Calu3 (cell line): Measurements from ENCODE around the gene SQSTM1. TPM values are rescaled to one million over a fixed set of nuclear protein-coding genes. Genes with fewer than 3 reads are reported as not detected.
A peak's percentile ranks its signal among the peaks of the same experiment; 100 is the strongest.

Source experiments
- BruUV-seq: library from RNA; stranded (reverse); fragments of 400-500 nt; replicated peaks from 2 replicates; lab custom pipeline; 2021; lab: Mats Ljungman, UMichigan
- CTCF ChIA-PET: fragments of 300-600 bp; sonication (Branson Sonifier 250); formaldehyde crosslinking; loops from one replicate; lab custom pipeline; 2022; ENCODE audit warnings: antibody characterized with exemption; lab: Charles Lee
- DNase-seq: peaks from one replicate; pipeline ENCODE4 v3.0.0; 2022
- H3K27ac Mint-ChIP-seq: one replicate; pipeline ENCODE4 v1.8.0; 2022; ENCODE audit warnings: mixed read lengths; ENCODE audit not compliant: unreplicated experiment
- H3K27me3 Mint-ChIP-seq: one replicate; pipeline ENCODE4 v1.8.0; 2022; ENCODE audit warnings: mixed read lengths; ENCODE audit not compliant: unreplicated experiment
- H3K36me3 Mint-ChIP-seq: one replicate; pipeline ENCODE4 v1.8.0; 2022; ENCODE audit warnings: mild to moderate bottlenecking, moderate library complexity, mixed read lengths; ENCODE audit not compliant: insufficient read depth, unreplicated experiment
- H3K4me1 Mint-ChIP-seq: one replicate; pipeline ENCODE4 v1.8.0; 2022; ENCODE audit warnings: mild to moderate bottlenecking, low read depth, mixed read lengths; ENCODE audit not compliant: unreplicated experiment
- H3K4me3 Mint-ChIP-seq: one replicate; pipeline ENCODE4 v1.8.0; 2022; ENCODE audit warnings: mild to moderate bottlenecking, low read depth, moderate library complexity, mixed read lengths; ENCODE audit not compliant: unreplicated experiment
- H3K9me3 Mint-ChIP-seq: one replicate; pipeline ENCODE4 v1.8.0; 2022; ENCODE audit warnings: low read depth, mixed read lengths; ENCODE audit not compliant: unreplicated experiment
- CTCF ChIP-seq: fragments of 200-600 bp; IDR thresholded peaks from one replicate; pipeline ENCODE4 v1.8.0; 2022; ENCODE audit warnings: antibody characterized with exemption; ENCODE audit not compliant: unreplicated experiment
- intact Hi-C: fragments of 100-400 bp; cut with micrococcal nuclease; formaldehyde crosslinking; loops from one replicate; pipeline ENCODE4 v1.10.0; 2022; ENCODE audit not compliant: unreplicated experiment
- total RNA-seq: library from RNA; stranded (reverse); gene quantifications from 2 replicates; pipeline ENCODE4 v1.2.3, GENCODE V29; 2022

SQSTM1 gene
- total RNA-seq, 1 experiment from 2014 or later = 1,023 TPM

GRCh38 chr5:179791881-179792611 is 28.7 kb upstream of the SQSTM1 start:
- Mint-ChIP-seq H3K4me3 (no peak overlapping the region), H3K9me3 (no peaks in the 10 kb centered on the region), H3K27me3 (no peaks in the 10 kb centered on the region), H3K27ac (no peak overlapping the region), H3K36me3 (peaks cover 59% of the 10 kb centered on the region), H3K4me1 (peaks cover 13% of the 10 kb centered on the region)
- no peak for DNase-seq
- CTCF ChIA-PET = interaction anchor here (0.7 kb wide), 1 partner anchor 11 kb away, joined by 4 read pairs; no protein-coding TSS in a partner anchor
- intact Hi-C loops = no loop called here
- no peak for TF ChIP-seq CTCF
- BruUV-seq = no TSS peak

GRCh38 chr5:179792612-179793467 is 27.9 kb upstream of the SQSTM1 start:
- intact Hi-C loops = no loop called here
- Mint-ChIP-seq H3K27ac (peak overlapping the region; percentile 31), H3K9me3 (no peaks in the 10 kb centered on the region), H3K4me3 (peak overlapping the region; percentile 32), H3K36me3 (peaks cover 66% of the 10 kb centered on the region), H3K27me3 (no peaks in the 10 kb centered on the region), H3K4me1 (peaks cover 16% of the 10 kb centered on the region)
- DNase-seq = no peak
- BruUV-seq = no TSS peak
- no peak for TF ChIP-seq CTCF
- CTCF ChIA-PET = no interaction called here

- Mint-ChIP-seq H3K27me3 (no peaks in the 10 kb centered on the region), H3K4me3 (peak within 1 kb of the TSS; percentile 72), H3K36me3 (peaks cover 66% of the 10 kb centered on the region), H3K4me1 (peaks cover 16% of the 10 kb centered on the region), H3K9me3 (no peaks in the 10 kb centered on the region), H3K27ac (peak within 1 kb of the TSS; percentile 72)
- no peak for TF ChIP-seq CTCF
- CTCF ChIA-PET = no interaction called here
- no peak for DNase-seq
- BruUV-seq = no TSS peak
- intact Hi-C loops = no loop called here
Observed at GRCh38 chr5:179793468-179794139, 27.1 kb upstream of the SQSTM1 start, which contains the start of gene LTC4S. Gene LTC4S (plus strand): TSS chr5:179793986. CDS start chr5:179794081, 95 bp downstream.

- no peak for DNase-seq
- BruUV-seq = no TSS peak
- Mint-ChIP-seq H3K4me3 (peak overlapping the region; percentile 72), H3K27ac (peak overlapping the region; percentile 72), H3K9me3 (no peaks in the 10 kb centered on the region), H3K27me3 (no peaks in the 10 kb centered on the region), H3K36me3 (peaks cover 70% of the 10 kb centered on the region), H3K4me1 (peaks cover 16% of the 10 kb centered on the region)
- intact Hi-C loops = no loop called here
- TF ChIP-seq CTCF = no peak
- CTCF ChIA-PET = no interaction called here
Observed at GRCh38 chr5:179794171-179794570, 26.5 kb upstream of the SQSTM1 start.
